SIG-M5 treated with dmso at 0.1 percent for 504 hours (cell line): Measurements from ENCODE around the gene ADORA3.
"Not testable (repeated sequence)": the region's sequence is repeated elsewhere in the genome, so short reads cannot be mapped to it uniquely, and the experiment has no call there.

Experiments used
- DNase-seq: peaks from one replicate; lab custom pipeline; 2025; ENCODE audit not compliant: unreplicated experiment; lab: John Stamatoyannopoulos, UW

The ADORA3 gene

DNA sequence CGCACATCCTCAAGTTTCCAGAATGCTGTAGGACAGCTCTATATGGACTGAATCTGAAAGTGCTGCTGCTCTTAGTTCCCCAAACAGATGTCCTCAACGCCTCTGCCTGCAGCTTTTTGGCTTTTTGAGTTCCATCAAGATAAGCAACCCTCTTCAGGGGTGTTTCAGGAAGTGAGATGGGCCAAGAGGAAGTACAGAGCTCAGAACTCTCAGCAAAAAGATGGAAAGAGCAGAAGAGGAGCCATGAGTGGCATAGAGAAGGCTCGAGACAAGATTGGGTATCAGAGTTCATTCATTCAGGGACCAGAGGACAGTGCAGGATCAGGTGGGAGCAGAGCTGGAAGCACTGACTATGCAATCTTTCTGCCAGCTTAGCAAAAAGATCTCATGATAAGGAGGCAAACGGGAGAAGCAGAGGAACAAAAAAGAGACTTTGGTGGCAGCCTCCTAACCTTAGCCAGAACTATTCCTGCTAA lies at the start of gene ADORA3, which contains the start of gene TMIGD3:
Gene ADORA3, minus strand, starts transcription at position 49 of the 476 bp plus-strand sequence. CDS start 279 bp downstream, outside the sequence.
Gene TMIGD3, minus strand, starts transcription at position 49 of the 476 bp plus-strand sequence. CDS start 279 bp downstream, outside the sequence.
- peak; percentile 92 for DNase-seq

DNA sequence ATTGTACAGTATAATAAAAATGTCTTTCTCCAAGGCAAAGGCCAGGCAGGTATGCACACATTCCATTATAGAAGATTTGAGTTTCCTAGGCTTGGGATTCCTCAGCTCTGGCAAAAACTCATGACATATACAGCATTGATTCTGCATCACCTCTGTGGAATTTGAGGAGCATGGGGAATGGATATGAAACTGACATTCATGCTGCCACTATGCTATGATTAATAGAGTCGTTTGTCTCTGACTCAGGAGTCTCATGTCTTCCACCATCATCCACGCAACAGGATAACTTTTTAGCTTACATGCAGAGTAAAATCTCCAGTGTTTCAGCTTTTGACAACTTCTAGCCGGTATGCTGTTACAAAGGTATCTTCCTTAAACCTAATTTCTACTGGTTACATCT lies 49.8 kb upstream of the ADORA3 start:
- DNase-seq, result no peak

DNA sequence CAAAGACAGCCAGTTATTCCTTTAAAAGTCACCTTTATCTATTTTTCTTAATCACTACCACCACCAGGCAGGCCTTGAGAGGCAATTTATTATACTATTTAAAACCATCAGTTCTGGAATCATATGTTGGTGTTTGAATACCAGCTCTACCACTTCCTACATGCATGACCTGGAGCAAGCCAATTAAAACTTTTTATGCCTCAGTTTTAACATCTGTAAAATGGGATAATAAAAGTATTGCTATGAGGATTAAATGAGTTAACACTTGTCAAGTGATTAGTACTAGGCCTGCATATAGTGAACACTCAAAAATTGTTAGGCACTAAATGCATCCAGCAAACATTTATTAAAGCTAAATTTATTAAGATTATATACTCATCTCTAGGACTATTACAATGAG lies 49.2 kb upstream of the ADORA3 start:
- DNase-seq, result no peak

GRCh38 chr1:111551623-111552411 lies 48.4 kb upstream of the ADORA3 start:
- DNase-seq, result no peak

- DNase-seq, result not testable (repeated sequence)
Measured at GRCh38 chr1:111547786-111548185, 44.4 kb upstream of the ADORA3 start.

DNA sequence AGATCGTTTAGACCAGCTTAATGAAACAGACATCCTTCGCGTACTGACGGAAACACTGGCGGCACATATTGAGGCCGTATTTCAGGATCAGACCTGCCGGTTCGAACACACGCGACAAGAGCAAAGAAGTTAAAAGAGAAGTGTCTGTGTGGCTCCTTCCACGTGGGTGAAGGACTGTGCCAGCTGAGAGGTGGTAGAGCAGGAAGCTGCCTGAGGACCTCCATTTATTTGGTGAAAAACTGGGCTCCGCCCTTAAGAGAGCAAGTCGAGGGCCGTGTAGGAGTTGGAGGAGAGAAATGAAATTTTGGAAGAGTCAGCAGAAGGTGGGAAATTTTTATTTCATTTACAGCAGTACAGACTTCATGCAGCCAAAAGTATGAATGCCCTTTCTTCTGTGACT lies 38.8 kb upstream of the ADORA3 start:
- no peak for DNase-seq

- no peak for DNase-seq
Measured at GRCh38 chr1:111541721-111542120, 38.3 kb upstream of the ADORA3 start.

GRCh38 chr1:111540928-111541327 lies 37.5 kb upstream of the ADORA3 start:
- no peak for DNase-seq

DNA sequence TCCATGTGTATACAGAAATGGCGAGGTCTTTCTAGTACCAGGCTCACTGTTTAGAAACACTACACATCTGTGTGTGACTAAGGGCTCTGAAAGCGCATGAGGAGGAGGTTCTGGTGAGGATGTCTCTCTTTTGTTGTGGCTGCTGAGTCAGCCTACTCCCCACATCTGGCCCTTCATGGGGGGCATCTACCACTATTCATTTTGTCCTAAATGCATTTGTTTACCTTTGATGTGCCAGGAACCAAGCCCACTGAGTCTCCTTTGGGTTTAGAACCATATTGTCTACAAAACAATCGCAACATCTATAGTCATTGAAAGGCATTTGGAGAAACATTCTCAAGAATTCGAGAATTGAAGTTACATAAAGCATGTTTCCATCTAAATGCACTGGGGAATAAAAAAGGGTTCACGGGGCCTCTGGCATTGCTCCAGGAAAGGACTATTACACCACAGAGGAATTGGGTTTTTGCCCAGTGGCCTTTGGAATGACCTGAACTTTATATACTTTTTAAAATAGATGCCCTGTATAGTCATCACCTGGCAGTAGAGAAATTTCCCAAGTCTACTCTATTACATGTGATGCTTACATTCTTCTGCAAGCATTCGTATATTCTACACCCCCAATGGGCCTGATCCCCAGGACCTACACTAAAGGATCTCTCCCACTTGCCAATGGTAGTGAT lies 35.1 kb upstream of the ADORA3 start:
- DNase-seq, result no peak

DNA sequence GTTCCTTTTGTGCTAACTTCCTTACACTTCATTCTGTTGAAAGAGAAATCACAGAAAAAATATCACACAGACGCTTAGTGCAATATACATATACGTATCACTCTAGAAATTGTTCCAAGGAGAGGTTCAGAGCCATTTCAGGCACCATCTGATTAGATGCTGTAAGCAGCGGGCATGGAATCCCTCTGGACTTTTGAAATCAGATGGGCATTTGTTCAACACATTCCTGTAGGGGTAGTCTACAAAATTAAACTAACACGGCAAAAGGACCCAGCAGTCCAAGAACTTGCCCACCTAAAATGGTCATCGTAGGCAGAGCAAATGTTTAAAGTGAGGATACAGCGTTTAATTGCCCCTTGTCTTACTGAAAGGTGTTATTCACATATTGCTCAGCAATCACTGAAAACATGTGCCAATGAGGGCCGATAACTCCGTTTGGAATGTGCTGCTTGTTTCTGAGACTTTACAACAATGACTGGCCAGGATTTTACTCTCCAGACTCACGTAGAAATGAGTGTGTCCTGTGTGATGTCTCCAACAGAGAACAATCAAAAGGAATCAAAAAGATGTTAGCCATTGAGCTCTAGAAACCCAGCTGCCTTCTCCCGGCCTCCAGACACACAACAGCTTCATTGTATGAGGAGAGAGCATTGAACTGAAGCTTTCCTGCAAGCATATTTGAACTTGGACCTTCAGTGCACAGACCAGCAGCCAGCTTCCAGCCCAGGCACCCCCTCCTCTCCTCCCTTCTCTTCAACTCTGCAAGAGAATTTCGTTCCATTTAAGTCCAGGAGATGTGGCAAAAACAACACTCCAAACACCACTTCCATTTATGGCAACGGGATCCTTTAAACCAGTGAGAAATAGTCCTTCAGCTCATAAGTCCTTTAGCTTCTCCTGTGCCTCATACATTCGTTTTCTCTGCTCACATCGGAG lies 32.1 kb upstream of the ADORA3 start:
- no peak for DNase-seq

GRCh38 chr1:111520053-111520452 lies 16.6 kb upstream of the ADORA3 start:
- DNase-seq, result no peak

GRCh38 chr1:111517469-111518225 lies 14.2 kb upstream of the ADORA3 start:
- DNase-seq, result no peak

DNA sequence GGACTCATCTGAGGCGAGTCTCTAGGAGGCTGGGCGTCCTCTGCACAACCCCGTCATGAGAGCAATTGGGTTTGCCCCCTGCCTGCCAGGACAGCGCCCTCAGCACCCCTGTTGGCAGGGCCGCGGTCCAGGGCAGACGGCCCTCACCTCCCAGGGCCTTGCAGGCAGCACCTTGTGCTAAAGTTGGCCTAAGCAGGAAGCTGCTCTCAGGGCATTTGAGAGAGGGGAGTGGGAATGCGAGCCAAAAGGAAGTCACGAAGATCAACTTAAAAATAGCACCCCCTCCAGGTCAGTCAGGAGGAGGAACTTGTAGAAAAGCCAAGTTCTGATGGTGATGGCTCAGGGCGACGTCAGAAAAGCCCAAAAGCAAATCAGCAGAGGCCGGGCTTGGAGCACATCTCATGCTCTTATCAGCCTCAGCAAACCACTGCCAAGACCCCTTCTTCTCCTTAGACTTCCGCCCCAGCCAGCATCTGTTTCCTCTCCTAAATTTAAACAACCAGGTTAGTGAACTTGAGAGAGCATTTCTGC lies 12.6 kb upstream of the ADORA3 start:
- DNase-seq, result no peak

DNA sequence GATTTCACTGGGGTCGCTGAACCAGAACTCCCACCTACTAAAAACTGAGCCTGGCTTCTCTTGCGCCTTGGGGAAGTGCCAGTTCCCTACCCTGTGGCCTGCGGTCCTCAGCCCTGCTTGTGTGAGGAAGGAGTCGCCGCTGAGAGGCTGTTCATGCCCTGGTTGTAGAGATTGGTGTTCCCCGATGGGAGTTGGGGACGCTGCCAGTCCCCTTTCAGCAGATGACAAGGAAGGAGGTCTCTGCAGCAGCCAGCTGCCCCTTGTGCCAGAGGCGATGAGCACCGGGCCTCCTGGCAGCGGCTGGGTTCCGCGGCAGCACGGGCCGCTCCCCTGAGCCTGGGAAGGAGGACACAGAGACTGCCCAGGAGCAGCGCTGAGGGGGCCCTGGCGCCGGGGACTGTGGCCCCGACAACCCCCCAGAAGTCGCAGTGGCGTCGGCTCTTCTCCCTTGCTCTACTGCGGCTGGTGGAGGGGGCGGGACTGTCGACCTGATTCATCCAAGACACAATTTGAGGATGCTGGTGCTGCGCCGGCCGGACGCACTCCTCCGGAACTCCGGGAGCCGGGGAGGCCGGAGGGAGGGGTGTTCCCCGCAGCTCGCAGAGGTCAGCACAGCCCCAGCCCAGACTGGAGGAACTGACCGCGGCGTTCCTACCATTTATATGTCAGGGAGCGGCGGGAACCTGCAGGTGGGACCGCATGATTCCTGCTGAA lies 12.0 kb upstream of the ADORA3 start:
- no peak for DNase-seq

DNA sequence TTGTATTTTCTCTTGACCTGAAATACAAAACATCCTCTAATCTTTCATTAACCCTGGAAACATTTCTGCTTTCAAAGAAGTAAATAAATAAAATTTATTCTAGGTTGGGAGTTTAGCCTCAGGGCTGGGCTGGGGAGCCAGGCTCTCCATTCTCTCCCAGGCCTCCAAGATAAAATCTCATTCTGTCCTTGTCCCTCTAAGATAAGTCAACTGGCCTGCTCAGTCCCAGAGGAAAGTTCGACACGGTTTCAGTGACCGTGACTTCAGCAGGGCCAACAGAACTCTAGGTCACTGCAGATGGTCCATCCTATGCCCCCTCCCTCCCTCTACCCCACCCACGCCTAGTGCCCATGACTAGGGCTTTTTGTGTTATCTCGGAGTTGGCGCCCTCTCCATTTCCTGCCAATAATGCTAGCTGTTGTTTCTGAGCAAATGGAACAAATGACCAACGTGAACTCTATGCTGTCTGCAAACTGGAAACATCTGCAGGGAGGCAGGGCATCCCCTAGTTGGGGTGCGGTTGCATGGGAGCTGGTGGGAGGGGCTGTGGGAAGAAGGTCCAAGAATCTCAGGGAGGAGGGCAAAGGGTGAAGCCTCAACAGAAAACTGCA lies 10.1 kb upstream of the ADORA3 start:
- DNase-seq, result no peak

DNA sequence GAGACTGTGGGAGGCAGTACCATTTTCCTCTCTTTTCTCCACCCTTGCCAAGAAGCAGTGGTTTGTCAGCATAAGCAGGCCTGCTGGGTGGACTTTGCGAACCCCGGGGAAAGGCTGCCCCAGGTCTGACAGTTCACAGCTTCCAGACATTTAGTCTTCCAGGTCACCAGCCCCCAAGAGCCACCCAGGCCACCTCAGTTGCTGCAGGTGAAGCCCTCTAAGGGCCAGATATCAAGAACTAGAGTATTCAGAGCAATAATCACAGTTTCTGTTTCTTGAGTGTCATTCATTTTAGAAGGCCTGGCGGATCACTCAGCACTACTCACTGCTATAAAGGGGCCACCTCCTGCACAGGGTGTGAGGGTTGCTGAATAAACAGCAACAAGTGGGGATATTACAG lies 9.5 kb upstream of the ADORA3 start:
- no peak for DNase-seq

DNA sequence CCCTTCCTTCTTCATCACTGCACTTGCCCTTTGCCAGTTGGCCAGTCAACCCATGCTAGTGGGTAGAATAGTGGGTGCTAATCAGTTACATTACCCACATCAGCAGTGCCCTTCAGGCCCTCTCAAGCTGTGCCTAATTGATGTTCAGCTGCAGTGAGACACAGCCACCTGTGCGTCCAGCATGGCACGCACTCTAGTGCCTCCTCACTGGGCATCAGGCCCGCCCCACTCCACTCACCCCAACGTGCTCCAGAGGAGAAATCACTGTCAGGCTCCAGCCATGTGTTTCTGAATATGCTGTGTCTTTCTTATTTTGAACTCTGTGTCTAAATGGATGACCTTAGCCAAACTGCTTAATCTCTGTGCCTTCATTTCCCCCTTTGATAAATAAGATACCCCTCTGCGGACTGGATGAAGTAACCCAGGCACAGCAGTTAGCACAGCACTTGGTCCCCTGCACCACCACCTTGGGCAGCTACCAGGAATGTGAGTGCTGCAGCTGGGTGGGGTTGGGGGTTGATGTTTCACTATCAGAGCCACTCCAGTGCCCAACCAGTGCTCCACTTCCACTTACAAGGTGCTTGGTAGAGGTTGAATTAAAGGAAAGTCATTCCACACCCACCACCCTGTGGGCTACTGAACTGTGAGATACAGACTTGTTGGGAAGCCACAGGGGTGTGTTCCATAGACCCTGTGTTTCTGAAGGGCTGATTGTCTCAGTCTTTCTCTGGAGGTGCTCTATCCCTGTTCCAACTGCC lies 8.9 kb upstream of the ADORA3 start:
- no peak for DNase-seq

DNA sequence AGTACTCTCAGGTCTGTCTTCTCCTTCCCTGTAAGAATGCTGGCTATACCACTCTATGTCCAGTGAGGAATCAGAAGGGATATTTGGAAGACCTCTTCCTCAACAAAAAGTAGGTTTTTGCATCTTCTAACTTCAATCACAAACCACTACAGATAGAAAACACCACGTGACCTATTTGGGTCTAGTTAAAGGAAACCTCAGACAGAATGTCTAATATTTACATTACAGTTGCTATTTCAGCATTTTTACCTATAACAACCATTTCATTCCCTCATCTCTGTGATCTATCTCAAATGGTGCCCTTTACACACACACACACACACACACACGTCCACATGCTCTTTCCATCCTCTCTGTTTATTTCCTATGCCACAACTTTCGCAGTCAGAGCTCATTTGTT lies 7.9 kb upstream of the ADORA3 start:
- DNase-seq, result no peak
